ENCODE measurements around the gene HOXD12.

DNA sequence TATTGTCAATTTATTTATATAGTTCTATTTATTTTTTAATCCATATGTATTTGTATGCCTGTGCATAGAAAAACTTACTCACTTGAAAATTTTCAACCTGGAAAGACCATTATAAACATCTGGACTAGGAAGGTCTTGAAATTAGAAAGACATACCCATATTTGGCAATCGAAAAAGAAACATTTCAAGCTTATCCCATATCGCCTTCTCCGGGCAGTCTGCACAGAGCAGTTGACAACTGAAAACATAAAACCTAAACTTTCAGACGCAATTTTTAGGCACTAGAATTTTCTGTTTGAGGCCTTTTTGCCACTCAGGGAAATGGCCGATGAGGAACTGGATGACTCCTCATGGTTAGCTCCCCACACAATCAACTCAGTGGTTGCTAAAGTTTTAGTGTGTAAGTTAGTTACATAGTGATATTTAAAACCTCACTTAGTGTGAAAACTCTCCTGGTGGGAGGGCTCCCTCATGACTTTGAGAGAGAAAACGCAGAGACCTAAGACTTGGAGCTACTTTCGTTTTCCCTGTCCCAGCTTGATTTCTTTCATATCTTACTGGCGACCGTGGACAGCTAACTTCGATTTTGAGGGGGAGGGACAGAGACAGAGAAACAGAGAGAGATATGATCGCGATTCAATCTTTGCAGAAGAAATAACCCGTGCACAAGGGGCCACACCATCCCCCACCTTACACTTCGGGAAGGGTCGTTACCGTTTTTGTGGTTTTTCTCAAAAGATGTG lies 3.2 kb upstream of the HOXD12 start:
- TF ChIP-seq, protein P1, sequence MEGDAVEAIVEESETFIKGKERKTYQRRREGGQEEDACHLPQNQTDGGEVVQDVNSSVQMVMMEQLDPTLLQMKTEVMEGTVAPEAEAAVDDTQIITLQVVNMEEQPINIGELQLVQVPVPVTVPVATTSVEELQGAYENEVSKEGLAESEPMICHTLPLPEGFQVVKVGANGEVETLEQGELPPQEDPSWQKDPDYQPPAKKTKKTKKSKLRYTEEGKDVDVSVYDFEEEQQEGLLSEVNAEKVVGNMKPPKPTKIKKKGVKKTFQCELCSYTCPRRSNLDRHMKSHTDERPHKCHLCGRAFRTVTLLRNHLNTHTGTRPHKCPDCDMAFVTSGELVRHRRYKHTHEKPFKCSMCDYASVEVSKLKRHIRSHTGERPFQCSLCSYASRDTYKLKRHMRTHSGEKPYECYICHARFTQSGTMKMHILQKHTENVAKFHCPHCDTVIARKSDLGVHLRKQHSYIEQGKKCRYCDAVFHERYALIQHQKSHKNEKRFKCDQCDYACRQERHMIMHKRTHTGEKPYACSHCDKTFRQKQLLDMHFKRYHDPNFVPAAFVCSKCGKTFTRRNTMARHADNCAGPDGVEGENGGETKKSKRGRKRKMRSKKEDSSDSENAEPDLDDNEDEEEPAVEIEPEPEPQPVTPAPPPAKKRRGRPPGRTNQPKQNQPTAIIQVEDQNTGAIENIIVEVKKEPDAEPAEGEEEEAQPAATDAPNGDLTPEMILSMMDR (IDR thresholded peaks at IDR 0.05), result no peak
- no peak for TF ChIP-seq POLR2AphosphoS5 (IDR thresholded peaks at IDR 0.05)
- no peak for TF ChIP-seq EP300 (IDR thresholded peaks at IDR 0.05)

Data from gastroesophageal sphincter (tissue), 3 donors.